Activated CD8-positive, alpha-beta T cell treated with anti-CD3 and anti-CD28 coated beads for 36 hours (primary cell): ENCODE results near the gene ZNF487. TPM values are rescaled to one million over a fixed set of nuclear protein-coding genes. Genes with fewer than 3 reads are reported as not detected.

ENCODE experiments used
- ATAC-seq: fragments of 200-7000 bp; cut with Tn5 transposase; one replicate; pipeline ENCODE4 v1.10.0; 2021; ENCODE audit warnings: mild to moderate bottlenecking, moderate library complexity
- CTCF ChIA-PET: fragments of 350-600 bp; sonication (Branson Sonifier 250); formaldehyde crosslinking; loops from one replicate; lab custom pipeline; 2021; ENCODE audit warnings: antibody characterized with exemption; lab: Charles Lee
- POLR2A ChIA-PET: fragments of 350-600 bp; sonication (Branson Sonifier 250); formaldehyde crosslinking; loops from one replicate; lab custom pipeline; 2021; ENCODE audit warnings: antibody characterized with exemption; lab: Charles Lee
- DNase-seq: peaks from one replicate; pipeline ENCODE4 v3.0.0-alpha.2; 2020
- H3K27ac Mint-ChIP-seq: one replicate; pipeline ENCODE4 v1.8.0; 2021; ENCODE audit warnings: mild to moderate bottlenecking, mixed read lengths
- H3K27me3 Mint-ChIP-seq: one replicate; pipeline ENCODE4 v1.8.0; 2021; ENCODE audit warnings: mixed read lengths
- H3K36me3 Mint-ChIP-seq: one replicate; pipeline ENCODE4 v1.8.0; 2021; ENCODE audit warnings: low read depth, mixed read lengths
- H3K4me1 Mint-ChIP-seq: one replicate; pipeline ENCODE4 v1.8.0; 2021; ENCODE audit warnings: low read depth, mixed read lengths
- H3K4me3 Mint-ChIP-seq: one replicate; pipeline ENCODE4 v1.8.0; 2021; ENCODE audit warnings: mild to moderate bottlenecking, moderate library complexity, mixed read lengths
- H3K9me3 Mint-ChIP-seq: one replicate; pipeline ENCODE4 v1.8.0; 2021; ENCODE audit warnings: mixed read lengths
- intact Hi-C: fragments of 100-400 bp; cut with micrococcal nuclease; formaldehyde crosslinking; loops from one replicate; pipeline ENCODE4 v1.10.0; 2022
- total RNA-seq, 2 experiments: library from RNA; stranded (reverse); gene quantifications; one replicate each; pipeline ENCODE4 v1.2.3, GENCODE V29; 2021
- TF ChIP-seq, protein P1 (sequence below): fragments of 200-600 bp; IDR thresholded peaks from one replicate; pipeline ENCODE4 v1.8.0; 2022; ENCODE audit warnings: antibody characterized with exemption, mild to moderate bottlenecking

ZNF487 gene
- total RNA-seq, 2 experiments from 2014 or later: 1.4 to 1.9 TPM

DNA sequence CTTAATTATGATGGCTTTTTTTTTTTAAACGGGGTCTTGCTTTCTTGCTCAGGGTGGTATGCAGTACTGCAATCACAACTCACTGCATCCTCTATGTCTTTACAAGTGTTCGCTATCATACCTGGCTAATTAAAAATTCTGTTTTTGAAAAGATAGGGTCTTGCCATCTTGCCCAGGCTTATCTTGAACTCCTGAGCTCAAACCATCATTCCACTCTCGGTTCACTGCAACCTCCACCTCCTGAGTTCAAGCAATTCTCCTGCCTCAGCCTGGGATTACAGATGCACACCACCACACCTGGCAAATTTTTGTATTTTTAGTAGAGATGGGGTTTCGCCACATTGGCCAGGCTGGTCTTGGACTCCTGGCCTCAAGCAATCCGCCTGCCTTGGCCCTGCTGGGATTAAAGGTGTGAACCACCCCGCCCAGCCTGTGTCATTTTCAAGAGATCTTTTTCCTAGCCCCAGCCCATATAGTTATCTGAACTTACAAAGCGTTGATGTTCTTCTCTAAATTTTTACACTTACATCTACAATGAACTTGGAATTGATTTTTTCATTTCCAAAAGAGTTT is 33.9 kb upstream of the ZNF487 start:
- ATAC-seq: no peak
- TF ChIP-seq, protein P1, sequence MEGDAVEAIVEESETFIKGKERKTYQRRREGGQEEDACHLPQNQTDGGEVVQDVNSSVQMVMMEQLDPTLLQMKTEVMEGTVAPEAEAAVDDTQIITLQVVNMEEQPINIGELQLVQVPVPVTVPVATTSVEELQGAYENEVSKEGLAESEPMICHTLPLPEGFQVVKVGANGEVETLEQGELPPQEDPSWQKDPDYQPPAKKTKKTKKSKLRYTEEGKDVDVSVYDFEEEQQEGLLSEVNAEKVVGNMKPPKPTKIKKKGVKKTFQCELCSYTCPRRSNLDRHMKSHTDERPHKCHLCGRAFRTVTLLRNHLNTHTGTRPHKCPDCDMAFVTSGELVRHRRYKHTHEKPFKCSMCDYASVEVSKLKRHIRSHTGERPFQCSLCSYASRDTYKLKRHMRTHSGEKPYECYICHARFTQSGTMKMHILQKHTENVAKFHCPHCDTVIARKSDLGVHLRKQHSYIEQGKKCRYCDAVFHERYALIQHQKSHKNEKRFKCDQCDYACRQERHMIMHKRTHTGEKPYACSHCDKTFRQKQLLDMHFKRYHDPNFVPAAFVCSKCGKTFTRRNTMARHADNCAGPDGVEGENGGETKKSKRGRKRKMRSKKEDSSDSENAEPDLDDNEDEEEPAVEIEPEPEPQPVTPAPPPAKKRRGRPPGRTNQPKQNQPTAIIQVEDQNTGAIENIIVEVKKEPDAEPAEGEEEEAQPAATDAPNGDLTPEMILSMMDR: no peak
- intact Hi-C loops: no loop called here
- no peaks in the 10 kb centered on the region for H3K9me3 Mint-ChIP-seq
- ChIA-PET CTCF (no interaction called here), POLR2A (interaction anchor here (0.8 to 9.4 kb wide), 4 partner anchors 10 to 17 kb away, joined by 3 to 332 read pairs (median 57); no protein-coding TSS in a partner anchor)
- peak overlapping the region; percentile 93 for H3K27ac Mint-ChIP-seq
- H3K4me1 Mint-ChIP-seq: peaks cover 56% of the 10 kb centered on the region
- DNase-seq: no peak
- H3K27me3 Mint-ChIP-seq: no peaks in the 10 kb centered on the region
- H3K4me3 Mint-ChIP-seq: peak overlapping the region; percentile 99
- peaks cover 81% of the 10 kb centered on the region for H3K36me3 Mint-ChIP-seq

DNA sequence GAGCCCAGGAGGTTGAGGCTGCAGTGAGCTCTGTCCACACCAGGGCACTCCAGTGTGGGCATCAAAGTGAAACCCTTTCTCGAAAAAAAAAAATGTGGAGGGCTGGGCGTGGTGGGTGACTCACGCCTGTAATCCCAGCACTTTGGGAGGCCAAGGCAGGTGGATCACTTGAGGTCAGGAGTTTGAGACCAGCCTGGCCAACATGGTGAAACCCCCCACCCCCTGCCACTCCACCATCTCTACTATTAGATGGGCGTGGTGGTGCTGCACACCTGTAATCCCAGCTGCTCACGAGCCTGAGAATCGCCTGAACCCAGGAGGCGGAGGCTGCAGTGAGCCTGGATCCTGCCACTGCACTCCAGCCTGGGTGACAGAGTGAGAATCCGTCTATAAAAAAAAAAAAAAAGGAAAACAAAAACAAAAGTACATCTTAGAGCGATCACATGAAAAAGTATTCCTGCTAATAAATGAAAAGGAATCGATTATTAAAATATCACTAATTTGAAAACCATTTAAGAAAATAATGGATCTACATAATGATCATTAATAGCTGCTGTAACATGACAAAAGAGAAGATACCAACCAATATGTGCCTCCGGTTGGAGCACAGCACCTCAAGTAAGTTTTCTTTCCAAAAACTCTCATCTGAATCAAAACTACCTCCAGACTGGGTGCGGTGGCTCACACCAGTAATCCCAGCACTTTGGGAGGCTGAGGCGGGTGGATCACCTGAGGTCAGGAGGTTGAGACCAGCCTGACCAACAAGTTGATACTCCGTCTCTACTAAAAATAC is 32.8 kb upstream of the ZNF487 start:
- no peak for ATAC-seq
- CTCF ChIA-PET: no interaction called here
- Mint-ChIP-seq H3K27me3 (no peaks in the 10 kb centered on the region), H3K4me1 (peaks cover 51% of the 10 kb centered on the region), H3K4me3 (peak overlapping the region; percentile 99), H3K27ac (peak overlapping the region; percentile 93), H3K36me3 (peaks cover 77% of the 10 kb centered on the region), H3K9me3 (no peaks in the 10 kb centered on the region)
- TF ChIP-seq, protein P1: no peak
- POLR2A ChIA-PET: interaction anchor here (0.8 to 9.4 kb wide), 4 partner anchors 11 to 265 kb away, joined by 3 to 332 read pairs (median 58); no protein-coding TSS in a partner anchor
- intact Hi-C loops: no loop called here
- DNase-seq: no peak

DNA sequence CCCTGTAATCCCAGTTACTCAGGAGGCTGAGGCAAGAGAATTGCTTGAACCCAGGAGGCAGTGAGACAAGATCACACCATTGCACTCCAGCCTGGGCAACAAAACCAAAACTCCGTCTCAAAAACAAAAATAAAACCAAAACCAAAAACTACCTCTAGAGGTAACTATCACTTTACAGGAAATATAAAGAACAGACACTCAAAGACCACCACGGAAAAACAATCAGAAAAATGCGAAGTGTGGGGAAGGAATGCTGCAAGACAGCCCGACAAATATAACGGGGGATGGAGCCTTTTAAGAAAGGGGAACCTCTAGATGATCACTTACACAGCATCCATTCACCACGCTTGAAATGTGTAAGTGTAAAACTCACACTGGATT is 32.2 kb upstream of the ZNF487 start:
- POLR2A ChIA-PET: interaction anchor here (1.5 to 9.4 kb wide), 5 partner anchors 15 to 57 kb away, joined by 3 to 332 read pairs (median 10); partner anchors contain the start of gene ZNF487
- Mint-ChIP-seq H3K9me3 (no peaks in the 10 kb centered on the region), H3K27me3 (no peaks in the 10 kb centered on the region), H3K27ac (peak overlapping the region; percentile 93), H3K36me3 (peaks cover 73% of the 10 kb centered on the region), H3K4me3 (peak overlapping the region; percentile 99), H3K4me1 (peaks cover 45% of the 10 kb centered on the region)
- intact Hi-C loops: loop anchor here (5.0 kb wide), 1 partner anchor 267 kb away; the partner anchor contains the start of gene CSGALNACT2
- CTCF ChIA-PET: interaction anchor here (1.9 kb wide), 1 partner anchor 8 kb away, joined by 9 read pairs; no protein-coding TSS in a partner anchor
- ATAC-seq: no peak
- TF ChIP-seq, protein P1: no peak
- DNase-seq: no peak

DNA sequence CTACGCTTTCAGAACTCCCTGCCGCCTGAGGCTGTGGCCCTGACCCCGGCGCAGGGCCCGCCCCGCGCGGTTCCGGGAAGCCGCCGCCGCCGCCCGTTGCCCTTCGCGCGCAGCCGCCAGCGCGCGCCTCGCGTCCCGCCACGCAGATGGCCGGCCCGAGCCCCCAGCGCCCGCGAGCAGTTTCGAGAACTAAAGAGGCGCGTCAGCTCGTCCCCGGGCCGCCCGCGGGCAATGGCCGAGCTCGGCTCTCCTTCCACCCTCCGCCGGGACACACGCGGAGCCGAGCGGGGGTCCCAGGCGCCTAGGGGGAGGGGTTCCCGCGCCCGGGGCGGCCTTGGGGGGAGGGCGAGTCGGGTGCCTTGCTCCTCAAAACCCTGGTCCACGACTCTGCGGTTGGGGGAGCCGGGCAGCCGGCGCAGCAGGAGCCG is 29.7 kb upstream of the ZNF487 start:
- Mint-ChIP-seq H3K4me3 (peak overlapping the region; percentile 99), H3K27ac (peak overlapping the region; percentile 100), H3K9me3 (no peaks in the 10 kb centered on the region), H3K4me1 (peaks cover 30% of the 10 kb centered on the region), H3K36me3 (peaks cover 58% of the 10 kb centered on the region), H3K27me3 (no peaks in the 10 kb centered on the region)
- CTCF ChIA-PET: interaction anchor here (0.8 to 1.8 kb wide), 4 partner anchors 9 to 51 kb away, joined by 3 to 12 read pairs (median 7); no protein-coding TSS in a partner anchor
- no peak for ATAC-seq
- TF ChIP-seq, protein P1: no peak
- POLR2A ChIA-PET: interaction anchor here (0.8 to 9.4 kb wide), 12 partner anchors 13 to 102 kb away, joined by 3 to 332 read pairs (median 4); no protein-coding TSS in a partner anchor
- DNase-seq: peak; percentile 61
- intact Hi-C loops: loop anchor here (2.0 to 5.0 kb wide), 2 partner anchors 14 to 270 kb away; partner anchors contain the start of gene CSGALNACT2
